ENCODE measurements around the gene CREB3L4.

Gene CREB3L4, protein sequence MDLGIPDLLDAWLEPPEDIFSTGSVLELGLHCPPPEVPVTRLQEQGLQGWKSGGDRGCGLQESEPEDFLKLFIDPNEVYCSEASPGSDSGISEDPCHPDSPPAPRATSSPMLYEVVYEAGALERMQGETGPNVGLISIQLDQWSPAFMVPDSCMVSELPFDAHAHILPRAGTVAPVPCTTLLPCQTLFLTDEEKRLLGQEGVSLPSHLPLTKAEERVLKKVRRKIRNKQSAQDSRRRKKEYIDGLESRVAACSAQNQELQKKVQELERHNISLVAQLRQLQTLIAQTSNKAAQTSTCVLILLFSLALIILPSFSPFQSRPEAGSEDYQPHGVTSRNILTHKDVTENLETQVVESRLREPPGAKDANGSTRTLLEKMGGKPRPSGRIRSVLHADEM

DNA sequence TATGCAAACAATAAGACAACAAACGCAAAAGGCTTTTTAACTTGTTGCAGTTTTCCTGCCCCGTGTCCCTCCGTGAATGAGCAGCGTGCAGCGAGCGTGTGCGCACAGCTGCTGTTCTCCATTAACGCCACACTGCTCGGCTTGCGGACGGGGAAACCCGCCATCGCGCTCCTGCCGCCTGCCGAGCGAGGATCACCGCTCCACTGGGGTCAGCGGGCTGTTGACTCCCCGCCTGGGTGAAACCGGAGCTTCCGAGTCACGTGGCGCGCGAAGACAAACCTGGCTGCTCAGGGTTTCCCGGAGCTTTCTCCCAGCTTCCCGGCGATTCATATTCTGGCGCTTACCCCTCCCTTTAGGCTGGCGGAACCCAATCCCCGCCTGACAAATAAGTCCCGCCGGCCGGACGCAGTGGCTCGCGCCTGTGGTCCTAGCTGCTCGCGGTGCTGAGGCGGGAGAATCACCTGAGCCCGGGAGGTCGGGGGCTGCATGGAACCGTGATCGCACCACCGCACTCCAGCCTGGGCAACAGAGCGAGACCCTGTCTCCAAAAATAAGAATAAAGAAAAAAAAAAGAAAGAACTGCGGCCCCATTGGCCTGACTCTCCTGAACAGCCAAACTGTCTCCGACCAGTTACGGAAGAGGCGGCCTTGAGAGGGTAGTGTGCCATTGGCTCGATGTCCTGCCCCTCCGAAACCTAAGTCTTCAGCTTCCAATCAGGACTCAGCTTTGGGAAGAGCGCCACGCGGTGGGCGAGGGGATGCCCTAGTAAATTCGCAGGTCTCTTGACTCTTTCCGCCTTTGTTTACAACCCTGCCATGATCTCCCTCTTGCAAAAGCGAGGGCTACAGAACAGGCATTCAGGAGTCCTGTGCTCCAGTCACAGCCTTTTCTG, at the start of gene CREB3L4:
CREB3L4 (plus strand) TSS at position 796 of the 893 bp plus-strand sequence. CDS start 624 bp downstream, outside the sequence.
- peak; percentile 63 to 65 for DNase-seq (ENCODE audit: low read depth in 2 of 2)

DNA sequence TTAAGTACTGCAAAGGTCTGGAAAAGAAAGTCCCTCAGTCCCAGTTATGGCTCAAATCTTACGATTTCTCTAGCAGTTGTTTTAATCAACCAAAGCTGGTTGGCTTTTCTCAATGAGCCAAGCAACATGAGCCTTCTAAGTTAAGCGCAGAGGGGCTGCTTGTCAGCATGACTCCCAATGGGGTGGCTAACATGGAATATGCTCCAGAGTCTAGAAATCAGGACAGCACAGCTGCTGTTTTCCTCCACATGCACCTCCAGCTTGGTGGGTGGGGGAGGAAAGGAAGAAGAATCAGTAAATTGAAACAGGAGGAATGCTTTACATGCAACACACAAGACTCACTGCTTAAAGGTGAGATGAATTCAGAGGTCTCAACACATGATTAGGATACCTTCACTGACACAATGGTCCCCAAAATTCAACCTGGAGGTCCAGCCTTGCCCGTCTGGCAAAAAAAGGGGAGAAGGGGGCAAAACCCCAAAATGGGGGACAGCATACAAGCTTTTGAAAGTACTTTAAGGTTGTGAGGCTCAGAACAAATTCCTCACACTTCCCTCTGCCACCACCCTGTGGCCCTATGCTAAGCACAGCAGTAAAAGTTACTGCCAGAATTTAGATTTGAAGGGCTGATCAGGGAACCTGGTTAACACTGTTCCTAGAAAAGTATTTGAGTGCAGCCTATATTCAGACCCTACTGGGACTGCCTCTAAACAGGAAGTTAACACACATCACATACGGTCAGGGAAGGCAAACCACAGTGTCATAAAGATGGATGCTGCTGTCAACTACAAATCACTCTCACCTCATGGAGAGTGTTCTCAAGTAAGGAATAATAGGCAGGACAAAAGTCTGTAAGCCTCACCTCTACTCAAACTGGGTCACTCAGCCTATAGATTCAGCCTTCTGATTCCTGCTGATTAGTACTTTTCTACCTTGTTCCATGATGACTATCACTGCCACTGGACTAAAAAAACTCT, 47.5 kb upstream of the CREB3L4 start:
- no peak for DNase-seq (ENCODE audit: low read depth in 2 of 2)

DNA sequence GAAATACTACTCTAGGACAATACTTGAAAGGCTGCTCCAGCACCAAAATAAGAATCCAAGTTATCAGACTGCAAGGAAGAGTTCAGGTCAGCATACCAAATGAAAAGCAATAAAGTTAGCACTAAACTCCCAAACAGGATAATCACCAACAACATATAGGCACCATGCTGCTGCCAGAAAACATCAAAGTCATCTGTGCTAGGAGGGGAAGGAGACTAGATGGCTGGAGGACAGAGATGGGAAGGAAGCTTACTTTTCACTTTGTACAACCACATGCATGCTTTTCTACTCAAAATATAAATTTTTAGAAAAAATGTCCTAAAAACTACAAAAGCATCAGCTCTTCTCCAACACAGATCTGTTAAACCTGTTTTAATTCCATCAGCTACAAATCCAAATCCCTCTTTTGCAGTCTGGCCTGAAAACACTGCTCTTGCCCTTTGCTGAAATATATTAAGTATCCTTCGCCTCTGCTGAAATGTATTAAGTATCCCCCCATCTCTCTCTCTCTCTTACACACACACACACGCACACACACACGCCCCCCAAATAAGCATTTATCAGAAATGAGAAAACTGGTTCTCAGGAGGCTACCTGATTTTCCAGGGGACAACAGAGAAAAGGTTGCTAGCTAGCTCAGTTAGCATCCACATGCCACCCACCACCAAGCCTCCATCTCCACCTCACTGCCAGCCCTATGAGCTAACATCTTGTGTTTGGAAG, 46.5 kb upstream of the CREB3L4 start:
- no peak for DNase-seq (ENCODE audit: low read depth in 2 of 2)

DNA sequence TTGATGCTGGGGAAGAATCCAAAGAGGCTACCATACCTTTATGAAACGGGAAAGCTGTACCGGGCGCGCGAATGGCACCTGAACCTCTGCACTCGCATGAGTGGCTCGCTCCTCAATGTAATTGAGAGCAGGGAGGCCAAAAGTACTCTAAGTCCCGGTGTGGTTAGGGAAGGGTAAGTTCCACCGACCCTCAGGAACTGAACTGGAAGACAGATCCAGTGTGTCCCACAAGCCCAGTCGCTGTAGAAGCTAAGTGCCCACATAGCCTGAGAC, 46.0 kb upstream of the CREB3L4 start:
- DNase-seq (ENCODE audit: low read depth in 2 of 2) = no peak

DNA sequence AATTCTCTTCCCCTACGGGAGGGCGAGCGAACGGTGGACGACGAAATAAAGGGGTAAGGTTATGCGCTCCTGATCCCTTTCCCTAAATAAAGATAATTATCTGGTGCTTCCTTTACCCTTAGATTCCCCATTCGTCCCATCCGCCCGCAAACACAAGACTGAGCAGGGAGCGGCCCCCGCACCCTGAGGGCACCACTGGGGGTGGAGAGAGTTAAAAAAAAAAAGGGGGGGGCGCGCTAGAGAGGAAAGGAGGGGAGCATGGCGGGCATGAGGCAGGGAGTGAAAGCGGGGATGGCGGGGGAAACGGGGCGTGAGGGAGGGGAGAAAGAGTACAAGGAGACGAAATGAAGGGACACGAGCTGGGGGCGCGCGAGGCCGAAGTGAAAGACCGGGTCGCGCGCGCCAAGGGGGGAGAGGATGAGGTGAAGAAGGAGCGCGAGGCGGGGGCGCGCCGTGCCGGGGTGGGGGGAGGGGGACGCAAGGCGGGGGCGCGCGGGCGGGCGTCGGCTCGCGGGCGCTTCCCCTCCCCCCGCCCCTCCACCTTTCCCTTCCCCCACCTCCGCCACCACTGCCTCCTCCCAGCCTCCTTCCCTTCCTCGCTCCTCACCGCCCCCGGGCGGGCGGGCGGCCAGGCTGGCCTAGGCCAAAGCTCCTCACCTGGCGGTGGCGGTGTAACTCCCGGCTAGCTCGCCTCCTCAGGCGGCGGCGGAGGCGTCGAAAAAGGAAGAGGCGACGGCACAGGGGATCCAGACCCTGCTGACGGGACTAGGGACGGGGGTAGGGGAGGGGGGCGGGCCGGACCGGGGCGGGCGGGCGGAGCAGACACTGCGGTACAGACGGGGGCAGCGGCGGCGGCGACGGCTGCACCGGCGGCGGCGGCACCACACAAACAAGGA, 45.4 kb upstream of the CREB3L4 start:
- peak; percentile 15 to 44 for DNase-seq (ENCODE audit: low read depth in 2 of 2)

DNA sequence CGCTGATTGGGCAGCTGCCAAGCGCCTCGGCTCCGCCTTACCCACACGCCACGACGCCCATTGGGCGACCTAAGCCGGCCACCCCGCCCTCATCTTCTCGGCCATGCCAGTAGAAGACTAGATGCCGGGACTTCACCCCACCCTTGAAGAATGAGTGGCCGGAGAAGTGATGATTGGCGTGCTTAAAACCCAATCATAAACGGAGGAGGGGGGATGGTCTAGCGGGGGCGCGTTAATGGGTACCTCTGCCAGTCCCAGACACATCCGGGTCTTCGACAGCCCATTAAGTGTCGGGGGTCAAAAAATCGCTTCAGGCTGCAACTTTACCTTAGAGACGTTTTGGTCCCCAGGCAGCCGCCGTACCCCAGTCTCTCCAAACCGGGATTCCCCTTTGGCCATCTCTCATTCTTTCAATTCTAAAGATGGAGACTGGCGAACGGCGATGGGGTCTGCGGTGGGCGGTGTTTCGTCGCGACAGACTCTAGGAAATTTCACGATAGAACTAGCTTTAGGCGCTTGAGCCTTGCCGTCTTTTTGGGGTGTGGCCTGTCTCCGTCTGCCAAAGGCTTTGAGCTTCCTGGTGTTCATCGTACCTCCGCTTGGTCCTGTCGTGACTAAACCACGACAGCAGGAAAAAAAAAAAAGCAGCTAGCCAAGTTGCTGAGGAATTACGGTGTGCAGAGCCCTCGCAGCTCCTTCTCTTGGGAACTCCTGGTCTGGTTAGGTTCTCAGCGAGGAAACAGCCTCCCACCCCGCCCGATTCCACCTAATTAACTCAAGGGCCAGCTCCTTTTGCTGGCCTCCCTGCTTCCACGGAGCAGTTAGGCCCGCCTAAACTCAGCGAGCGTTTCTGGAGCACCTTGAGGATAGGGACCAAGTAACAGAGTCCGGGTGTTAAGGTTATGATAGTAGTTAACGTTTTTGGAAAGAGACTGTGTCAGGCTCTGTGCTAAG, 44.5 kb upstream of the CREB3L4 start, which contains the start of gene GATAD2B:
GATAD2B (minus strand) TSS at position 1 of the 954 bp plus-strand sequence. CDS start 94,625 bp downstream, outside the sequence.
- DNase-seq (ENCODE audit: low read depth in 2 of 2) = peak; percentile 98 to 99

DNA sequence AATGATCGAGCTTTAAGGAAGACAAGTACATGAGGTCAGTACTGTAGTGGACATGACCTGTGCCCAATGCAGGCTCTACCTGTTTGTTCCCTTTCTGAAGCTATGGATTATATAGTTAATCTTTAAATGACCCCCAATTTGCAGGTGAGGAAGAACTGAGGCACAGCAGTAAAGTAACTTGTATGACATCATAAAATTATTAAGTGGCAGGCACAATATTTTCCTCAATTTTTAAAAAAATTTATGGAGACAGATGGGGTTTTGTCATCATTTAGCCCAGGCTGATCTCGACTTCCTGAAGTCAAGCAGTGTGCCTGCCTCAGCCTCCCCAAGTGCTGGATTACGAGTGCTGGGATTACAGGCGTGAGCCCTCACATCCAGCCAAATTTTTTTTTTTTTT, 41.3 kb upstream of the CREB3L4 start:
- no peak for DNase-seq (ENCODE audit: low read depth in 2 of 2)

DNA sequence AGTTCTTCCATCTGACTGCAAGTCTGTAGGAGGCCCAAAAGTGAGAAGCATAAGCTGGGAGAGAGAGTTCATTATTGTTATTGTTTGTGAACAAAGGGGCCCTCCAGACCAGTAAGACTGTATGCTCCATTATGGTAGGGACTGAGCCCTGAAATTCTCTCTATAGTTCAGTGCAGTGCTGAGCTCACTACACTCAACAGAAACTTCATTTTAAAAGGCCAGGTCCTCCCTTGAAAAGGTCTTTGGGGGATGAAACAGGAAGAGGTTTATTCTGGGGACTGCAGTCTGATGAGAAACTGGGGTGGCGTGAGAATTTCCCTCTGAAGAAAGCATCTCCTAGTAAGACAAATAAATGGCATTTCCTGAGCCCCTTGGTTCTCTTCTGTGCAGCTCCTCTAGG, 39.5 kb upstream of the CREB3L4 start:
- DNase-seq (ENCODE audit: low read depth in 2 of 2) = no peak

DNA sequence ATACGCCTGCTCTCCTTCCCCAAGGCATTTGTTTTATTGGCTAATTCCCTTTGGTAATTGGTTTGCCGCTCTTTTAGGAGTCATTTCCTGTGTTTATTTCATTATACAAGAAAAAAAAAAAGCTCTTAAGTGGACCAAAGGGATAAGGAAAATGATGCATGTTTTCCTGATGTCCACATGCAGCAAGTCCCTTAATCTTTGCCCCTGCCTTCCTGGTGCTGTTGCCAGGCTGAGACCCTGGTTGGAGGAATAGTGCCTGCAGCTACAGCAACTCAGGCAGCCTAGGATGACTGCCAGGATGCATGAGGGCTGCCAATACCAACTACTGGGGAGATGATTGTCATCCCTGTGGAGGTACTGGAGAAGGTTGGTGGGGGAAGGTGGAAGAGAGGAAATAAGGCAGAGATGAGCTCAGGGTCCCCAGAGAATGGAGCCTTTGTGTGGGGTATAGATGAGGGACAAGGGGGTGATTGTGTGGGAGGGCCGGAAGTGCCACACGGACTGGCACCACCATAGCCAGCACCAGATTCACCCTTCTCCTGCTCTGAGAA, 38.8 kb upstream of the CREB3L4 start:
- no peak for DNase-seq (ENCODE audit: low read depth in 2 of 2)

DNA sequence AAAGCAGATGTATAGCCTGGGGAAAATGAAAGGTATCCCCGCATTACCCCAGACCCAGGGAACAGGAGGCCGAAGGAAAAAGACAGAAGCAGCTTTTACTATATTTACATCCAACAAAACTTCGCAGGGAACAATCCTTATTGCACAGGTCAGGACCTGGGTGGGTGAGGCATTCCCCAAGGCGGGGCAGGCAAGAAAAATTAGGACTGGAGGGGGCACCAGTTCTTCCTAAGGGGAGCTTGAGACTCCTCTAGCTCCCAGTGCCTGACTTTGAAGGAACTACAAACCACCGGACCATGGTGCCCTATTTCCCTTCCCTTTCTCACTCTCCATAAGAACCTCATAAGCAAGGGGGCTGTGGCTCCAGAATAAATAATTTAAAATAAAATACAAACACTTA, 38.3 kb upstream of the CREB3L4 start:
- DNase-seq (ENCODE audit: low read depth in 2 of 2) = no peak

DNA sequence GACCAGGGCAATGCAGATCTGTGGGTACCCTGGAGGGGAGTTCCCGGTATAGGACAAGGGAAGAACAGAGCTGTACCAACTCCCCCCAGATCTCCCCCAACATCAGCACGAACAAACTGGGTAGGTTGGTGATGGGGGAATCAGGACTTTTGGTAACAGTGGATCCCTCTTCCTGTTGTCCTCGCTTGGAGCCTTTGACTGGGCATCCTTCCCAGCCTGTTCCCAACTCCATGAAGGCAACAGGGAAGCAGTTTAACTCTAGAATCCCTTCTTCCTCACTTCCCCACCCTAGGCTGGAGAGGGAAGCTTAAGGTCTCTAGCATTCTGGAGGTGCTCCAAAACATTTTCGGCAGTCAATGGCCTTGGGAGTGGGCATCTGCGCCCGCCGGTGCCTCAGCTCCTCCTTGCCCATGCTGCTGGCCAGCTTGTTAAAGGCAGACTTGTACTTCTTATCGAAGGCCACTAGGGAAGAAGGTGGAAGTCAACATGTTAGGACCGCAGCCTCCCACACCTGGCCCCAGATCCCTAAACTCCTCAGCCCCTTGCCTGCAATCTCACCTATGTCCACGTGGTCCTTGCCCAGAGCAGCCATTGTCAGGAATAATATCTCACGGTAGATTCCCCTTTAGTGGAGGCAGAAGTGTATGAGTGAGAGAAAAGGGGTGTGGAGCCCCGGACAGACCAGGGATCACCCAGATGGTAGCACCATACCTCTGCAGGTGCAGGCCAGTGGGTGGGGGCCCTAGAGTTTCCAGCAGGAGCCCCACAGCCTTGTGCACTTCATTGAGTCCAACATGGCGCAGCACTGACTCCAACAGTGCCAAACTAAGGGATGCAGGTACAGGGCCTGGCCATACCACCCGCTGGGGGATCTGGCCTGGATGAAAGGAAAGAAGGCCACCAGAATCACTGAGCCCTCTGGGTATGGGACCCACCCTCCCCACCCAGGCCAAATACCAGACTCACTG, 37.4 kb upstream of the CREB3L4 start:
- no peak for DNase-seq (ENCODE audit: low read depth in 2 of 2)

DNA sequence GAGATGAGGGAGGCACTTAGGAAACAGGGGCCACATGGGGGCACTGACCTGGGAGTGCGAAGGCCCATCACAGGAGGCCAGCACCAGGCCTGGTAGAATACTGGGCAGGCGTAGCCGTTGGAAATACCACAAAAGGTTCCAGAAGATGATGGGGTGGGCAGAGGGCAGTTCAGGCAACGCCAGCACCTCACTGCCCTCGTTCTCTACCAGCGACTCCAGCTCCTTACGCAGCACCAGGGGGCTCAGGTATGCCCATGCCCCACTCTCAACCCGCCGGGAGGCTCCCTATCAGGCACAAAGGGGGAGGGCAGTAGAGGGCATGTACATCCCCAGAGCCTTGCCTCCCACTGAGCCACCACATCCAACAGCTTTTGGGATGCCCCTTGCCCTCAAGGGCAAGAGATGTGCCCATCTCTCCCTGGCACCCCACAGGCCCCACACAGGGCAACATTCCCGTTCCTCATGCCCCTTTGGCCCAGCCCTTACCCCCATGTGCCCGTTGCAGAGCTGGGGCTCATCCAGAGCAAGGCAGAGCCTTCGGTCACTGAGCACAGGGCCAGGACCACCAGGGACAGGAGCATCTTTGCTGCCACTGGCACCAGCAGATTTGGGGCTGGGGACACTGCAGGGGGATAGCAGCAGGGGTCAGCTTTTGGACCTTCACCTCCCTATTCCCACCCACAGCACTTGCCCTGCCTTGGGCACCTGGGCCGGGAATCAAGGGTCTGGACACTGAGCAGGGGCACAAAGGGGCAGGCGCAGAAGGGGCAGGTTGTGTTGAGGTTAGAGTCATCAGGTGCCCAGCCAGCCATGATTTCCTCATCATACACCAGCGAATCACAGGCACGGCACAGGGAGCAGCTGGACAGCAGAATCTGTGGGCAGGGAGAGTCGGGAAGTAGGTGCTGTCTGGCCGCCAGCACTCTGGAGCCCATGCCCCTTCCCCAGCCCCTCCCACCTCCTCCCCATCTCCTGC, 35.3 kb upstream of the CREB3L4 start:
- DNase-seq (ENCODE audit: low read depth in 2 of 2) = no peak

DNA sequence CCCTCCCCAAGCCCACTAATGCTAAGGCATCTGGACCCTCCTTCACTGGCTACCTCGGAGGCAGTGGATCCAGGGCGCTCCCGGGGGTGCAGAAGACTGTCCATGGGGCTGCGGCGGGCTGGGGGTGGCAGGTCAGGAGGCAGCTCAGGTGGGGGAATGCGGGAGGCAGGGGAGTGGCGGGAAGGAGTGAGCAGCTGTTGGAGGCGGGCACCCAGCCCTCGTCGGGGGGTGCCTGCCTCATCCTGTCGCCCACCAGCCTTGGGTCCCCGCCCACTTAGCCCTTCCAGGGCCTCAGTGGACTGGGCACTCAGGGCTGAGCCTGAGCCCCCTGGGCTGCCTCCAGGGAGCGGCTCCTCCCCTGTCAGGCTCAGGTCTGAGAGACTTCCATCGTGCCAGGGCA, 34.3 kb upstream of the CREB3L4 start:
- DNase-seq (ENCODE audit: low read depth in 2 of 2) = no peak

DNA sequence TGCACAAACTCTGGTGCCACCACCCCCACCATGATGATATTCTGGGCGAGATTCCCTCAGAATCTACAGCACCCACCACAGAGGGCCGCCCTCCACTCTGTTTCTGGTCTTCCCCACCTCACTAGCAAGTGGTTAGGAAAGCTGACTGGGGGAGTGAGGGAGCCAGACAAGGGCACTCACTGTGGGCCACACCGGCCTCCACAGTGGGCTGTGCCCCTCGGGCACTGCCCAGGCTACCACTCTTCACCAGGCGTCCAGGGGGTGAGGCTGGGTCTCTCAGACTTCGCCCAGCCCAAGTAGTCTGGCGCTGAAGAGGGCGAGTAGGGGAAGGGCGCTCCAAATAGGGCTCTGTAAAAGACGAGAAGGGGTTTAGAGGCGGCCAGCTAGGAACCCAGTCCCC, 33.7 kb upstream of the CREB3L4 start:
- DNase-seq (ENCODE audit: low read depth in 2 of 2) = no peak

DNA sequence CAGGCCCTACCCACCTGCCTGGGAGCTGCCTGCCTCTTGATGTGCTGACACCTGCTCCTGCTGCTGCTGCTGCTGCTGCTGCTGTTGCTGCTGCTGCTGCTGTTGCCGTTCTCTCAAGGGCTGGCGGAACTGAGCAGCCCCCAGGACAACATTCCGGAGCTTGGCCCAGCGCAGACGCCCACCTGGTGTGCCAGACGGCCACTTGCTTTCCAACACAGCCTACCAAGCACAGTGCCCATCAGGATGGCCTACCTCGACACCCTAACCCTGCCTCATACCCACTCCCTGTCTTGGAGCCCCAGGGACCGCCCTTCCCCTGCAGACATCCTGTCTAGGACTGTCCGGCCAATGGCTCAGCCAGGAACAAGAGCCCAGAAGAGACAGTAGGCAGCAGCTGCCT, 33.0 kb upstream of the CREB3L4 start:
- no peak for DNase-seq (ENCODE audit: low read depth in 2 of 2)
